ENCODE data around the gene TNKS2.
"Not testable (repeated sequence)": the region's sequence is repeated elsewhere in the genome, so short reads cannot be mapped to it uniquely, and the experiment has no call there.

TNKS2 gene

DNA sequence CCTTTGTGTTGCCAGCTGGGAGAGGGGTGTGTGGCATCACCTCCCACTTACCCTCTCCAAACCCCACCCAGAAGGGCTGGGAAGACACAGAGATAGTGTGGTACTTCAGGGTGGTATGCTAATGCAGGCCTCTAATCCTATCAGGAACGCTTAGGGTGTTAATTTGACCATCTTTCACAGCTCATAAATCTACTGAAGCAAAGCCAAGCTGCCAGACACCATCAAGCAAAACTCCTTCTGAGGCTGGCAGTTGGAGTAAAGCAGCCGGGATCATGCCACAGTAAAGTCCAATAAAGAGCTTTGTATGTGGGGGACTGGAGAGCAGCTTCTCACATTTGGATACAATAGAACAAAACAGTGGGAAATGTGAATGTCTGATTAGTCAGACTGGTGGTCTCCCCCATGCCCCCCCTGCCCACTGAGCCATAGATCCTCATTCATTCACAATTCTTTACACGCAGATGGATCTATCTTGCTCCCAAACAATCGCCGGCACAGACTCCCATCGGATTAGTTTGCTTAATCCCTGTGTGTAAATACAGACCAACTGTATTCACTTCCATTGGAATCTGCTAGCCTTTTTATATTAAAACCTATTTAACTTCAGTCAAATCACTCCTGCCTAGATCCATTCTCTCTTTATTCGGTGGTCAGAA is 81.4 kb downstream of the TNKS2 start:
- no peaks in the 10 kb centered on the region for H3K27me3 Mint-ChIP-seq
- H3K9me3 Mint-ChIP-seq, result no peaks in the 10 kb centered on the region
- no peak overlapping the region for H3K4me3 Mint-ChIP-seq
- H3K27ac Mint-ChIP-seq, result no peak overlapping the region
- H3K36me3 Mint-ChIP-seq, result no peaks in the 10 kb centered on the region
- H3K4me1 Mint-ChIP-seq, result no peaks in the 10 kb centered on the region

- Mint-ChIP-seq H3K4me3 (no peak overlapping the region), H3K4me1 (no peaks in the 10 kb centered on the region), H3K27me3 (no peaks in the 10 kb centered on the region), H3K9me3 (no peaks in the 10 kb centered on the region), H3K36me3 (no peaks in the 10 kb centered on the region), H3K27ac (no peak overlapping the region)
Observed at GRCh38 chr10:91880310-91880709, 82.1 kb downstream of the TNKS2 start.

DNA sequence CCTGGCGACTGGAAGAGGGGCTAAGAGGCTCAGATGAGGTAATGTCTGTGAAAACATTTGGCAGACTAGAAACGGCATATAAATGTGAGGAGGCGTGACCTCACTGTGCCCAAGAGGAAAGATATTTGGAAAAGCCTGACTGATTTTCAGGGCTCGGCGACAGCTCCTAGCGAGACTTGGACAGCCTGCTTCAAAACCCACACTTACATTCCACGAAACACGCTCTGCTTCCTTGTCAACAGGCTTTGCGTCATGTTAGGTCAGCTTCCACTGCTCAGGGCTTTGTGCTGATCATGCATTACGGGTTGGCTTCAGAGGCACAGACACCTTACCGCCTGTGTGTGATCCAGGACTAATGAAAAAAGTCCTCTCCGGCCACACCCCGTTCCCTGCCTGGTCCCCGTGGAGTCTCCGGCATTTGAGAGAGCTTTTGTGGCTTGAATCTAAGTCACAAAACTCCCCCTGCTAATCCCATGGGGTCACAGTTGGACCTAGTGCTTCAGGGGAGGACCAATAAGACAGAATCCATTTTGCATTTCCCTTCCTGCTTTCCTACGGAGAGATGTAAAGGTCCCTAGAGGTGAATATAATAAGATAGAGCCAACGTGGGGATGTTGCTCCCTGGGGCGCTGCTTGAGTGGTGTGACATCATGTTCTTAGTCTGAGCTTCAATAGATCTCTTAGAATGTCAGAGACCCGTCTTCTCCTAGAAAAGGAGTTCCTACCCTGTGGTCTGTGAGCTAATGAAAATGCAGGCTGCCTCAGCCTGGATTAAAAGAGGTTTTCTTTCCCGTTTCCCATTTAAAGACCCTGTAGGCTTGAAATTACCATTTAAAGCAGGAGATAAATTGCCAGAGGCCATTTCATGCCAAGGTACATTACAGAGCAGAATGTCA is 85.6 kb downstream of the TNKS2 start:
- Mint-ChIP-seq H3K9me3 (no peaks in the 10 kb centered on the region), H3K27ac (no peak overlapping the region), H3K4me3 (no peak overlapping the region), H3K36me3 (no peaks in the 10 kb centered on the region), H3K27me3 (peaks cover 1% of the 10 kb centered on the region), H3K4me1 (peaks cover 7% of the 10 kb centered on the region)

DNA sequence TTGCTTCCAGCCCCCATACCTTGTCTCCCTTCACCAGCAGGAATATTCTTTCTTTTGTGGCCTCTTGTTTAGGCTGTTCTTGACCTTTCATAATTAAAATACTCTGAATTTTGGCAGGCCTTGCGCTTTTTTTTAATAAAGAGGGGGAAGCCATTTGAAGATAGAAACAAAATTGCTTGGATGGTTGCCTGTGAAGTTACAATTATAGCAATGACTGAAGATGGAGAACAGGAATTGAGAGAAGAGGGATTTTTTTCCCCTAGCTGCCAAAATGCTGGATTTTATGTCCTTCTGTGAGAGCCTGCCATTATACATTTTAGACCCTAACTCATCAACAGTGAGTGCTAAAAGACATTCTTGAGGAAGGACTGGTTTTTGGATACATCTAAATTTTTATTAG is 86.3 kb downstream of the TNKS2 start:
- peaks cover 1% of the 10 kb centered on the region for H3K27me3 Mint-ChIP-seq
- H3K4me1 Mint-ChIP-seq, result peaks cover 11% of the 10 kb centered on the region
- H3K9me3 Mint-ChIP-seq, result no peaks in the 10 kb centered on the region
- H3K4me3 Mint-ChIP-seq, result no peak overlapping the region
- H3K36me3 Mint-ChIP-seq, result no peaks in the 10 kb centered on the region
- no peak overlapping the region for H3K27ac Mint-ChIP-seq

DNA sequence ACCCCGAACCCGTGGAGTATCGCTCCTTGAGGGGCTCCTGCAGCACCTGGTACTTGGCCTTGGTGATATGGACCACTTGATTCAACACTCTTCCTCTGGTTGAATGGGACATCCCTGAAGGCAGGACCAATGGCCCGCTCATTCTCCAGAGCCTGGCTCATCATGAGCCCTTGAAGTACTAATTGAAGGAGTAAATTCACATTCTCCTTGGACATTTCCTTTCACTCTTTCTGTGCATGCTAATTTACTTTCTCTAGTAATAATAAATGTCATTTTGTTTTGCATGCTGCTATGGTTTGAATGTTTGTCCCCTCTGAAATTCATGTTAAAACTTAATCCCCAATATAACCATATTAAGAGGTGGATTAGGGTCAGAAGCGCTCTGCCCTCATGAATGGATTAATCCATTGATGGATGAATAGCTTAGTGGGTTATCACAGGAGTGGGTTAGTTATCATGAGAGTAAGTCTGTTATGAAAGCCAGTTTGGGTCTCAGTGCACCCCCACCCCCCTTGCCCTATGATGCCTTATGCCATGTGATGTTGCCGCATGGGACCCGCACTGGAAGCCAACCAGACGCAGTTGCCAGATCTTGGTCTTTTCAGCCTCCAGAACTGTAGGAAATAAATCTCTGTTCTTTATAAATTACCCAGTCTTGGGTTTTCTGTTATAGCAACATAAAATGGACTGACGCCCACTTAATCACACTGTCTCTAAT is 87.3 kb downstream of the TNKS2 start:
- H3K9me3 Mint-ChIP-seq, result no peaks in the 10 kb centered on the region
- H3K27ac Mint-ChIP-seq, result no peak overlapping the region
- H3K4me3 Mint-ChIP-seq, result no peak overlapping the region
- H3K36me3 Mint-ChIP-seq, result no peaks in the 10 kb centered on the region
- H3K4me1 Mint-ChIP-seq, result peaks cover 11% of the 10 kb centered on the region
- peaks cover 1% of the 10 kb centered on the region for H3K27me3 Mint-ChIP-seq

GRCh38 chr10:91886954-91887271 is 88.7 kb downstream of the TNKS2 start:
- no peaks in the 10 kb centered on the region for H3K9me3 Mint-ChIP-seq
- peaks cover 11% of the 10 kb centered on the region for H3K4me1 Mint-ChIP-seq
- H3K36me3 Mint-ChIP-seq, result no peaks in the 10 kb centered on the region
- peak overlapping the region; percentile 90 for H3K4me3 Mint-ChIP-seq
- H3K27me3 Mint-ChIP-seq, result peaks cover 1% of the 10 kb centered on the region
- no peak overlapping the region for H3K27ac Mint-ChIP-seq

DNA sequence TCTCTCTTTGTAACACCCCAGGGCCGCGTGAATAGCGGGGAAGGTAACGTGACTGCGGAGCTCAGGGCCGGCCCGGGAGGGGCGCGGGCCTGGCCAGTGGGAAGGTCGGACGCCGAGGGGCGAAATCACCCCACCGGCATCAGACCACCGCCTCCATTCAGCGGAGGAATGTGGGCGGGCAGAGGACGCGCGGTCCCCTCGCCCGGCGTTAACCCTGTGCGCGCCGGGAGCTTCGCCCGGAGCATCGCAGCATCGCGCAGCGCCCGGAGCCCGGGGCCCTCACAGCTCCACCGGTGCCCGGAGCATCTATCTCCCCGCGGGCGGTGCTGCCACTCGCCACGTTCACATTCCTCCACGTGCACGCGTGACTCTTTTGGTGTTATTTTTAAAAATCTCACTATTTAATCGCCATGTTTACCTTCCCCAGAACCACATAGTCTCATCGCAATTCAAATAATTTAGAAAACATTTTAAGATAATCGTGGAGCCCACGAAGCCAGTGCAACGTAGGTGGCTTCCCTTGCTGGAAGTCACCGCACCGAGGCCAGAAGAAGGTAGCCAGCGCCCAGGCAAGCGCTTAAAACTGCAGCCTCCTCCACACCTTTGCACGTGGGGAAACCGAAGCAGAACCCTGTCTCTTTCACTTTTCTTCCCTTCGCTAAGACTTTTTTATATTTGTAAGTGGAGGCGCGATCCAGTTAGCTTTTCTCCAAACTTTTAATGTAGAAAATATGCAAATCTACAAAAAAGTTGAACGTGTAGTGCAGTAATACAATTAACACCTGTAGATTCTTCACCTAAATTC is 89.2 kb downstream of the TNKS2 start:
- no peaks in the 10 kb centered on the region for H3K36me3 Mint-ChIP-seq
- H3K4me1 Mint-ChIP-seq, result peaks cover 11% of the 10 kb centered on the region
- no peaks in the 10 kb centered on the region for H3K9me3 Mint-ChIP-seq
- peak overlapping the region; percentile 90 for H3K4me3 Mint-ChIP-seq
- H3K27me3 Mint-ChIP-seq, result peaks cover 1% of the 10 kb centered on the region
- peak overlapping the region; percentile 56 for H3K27ac Mint-ChIP-seq

GRCh38 chr10:91891125-91892001 is 93.1 kb downstream of the TNKS2 start:
- H3K27me3 Mint-ChIP-seq, result peaks cover 2% of the 10 kb centered on the region
- H3K9me3 Mint-ChIP-seq, result no peaks in the 10 kb centered on the region
- H3K27ac Mint-ChIP-seq, result no peak overlapping the region
- H3K36me3 Mint-ChIP-seq, result no peaks in the 10 kb centered on the region
- H3K4me3 Mint-ChIP-seq, result no peak overlapping the region
- H3K4me1 Mint-ChIP-seq, result peaks cover 11% of the 10 kb centered on the region

- no peak overlapping the region for H3K4me3 Mint-ChIP-seq
- no peak overlapping the region for H3K27ac Mint-ChIP-seq
- H3K4me1 Mint-ChIP-seq, result peaks cover 4% of the 10 kb centered on the region
- no peaks in the 10 kb centered on the region for H3K9me3 Mint-ChIP-seq
- no peaks in the 10 kb centered on the region for H3K36me3 Mint-ChIP-seq
- peaks cover 2% of the 10 kb centered on the region for H3K27me3 Mint-ChIP-seq
Observed at GRCh38 chr10:91893051-91893450, 94.8 kb downstream of the TNKS2 start.

GRCh38 chr10:91894261-91894685 is 96.0 kb downstream of the TNKS2 start:
- not testable (repeated sequence) for H3K27ac Mint-ChIP-seq, H3K9me3 Mint-ChIP-seq, H3K4me3 Mint-ChIP-seq, H3K36me3 Mint-ChIP-seq, H3K27me3 Mint-ChIP-seq, H3K4me1 Mint-ChIP-seq

GRCh38 chr10:91896212-91896756 is 98.1 kb downstream of the TNKS2 start:
- peaks cover 1% of the 10 kb centered on the region for H3K27me3 Mint-ChIP-seq
- no peak overlapping the region for H3K4me3 Mint-ChIP-seq
- H3K27ac Mint-ChIP-seq, result no peak overlapping the region
- H3K9me3 Mint-ChIP-seq, result no peaks in the 10 kb centered on the region
- H3K4me1 Mint-ChIP-seq, result peaks cover 4% of the 10 kb centered on the region
- H3K36me3 Mint-ChIP-seq, result no peaks in the 10 kb centered on the region

- Mint-ChIP-seq H3K4me1 (peaks cover 16% of the 10 kb centered on the region), H3K27me3 (peaks cover 1% of the 10 kb centered on the region), H3K36me3 (no peaks in the 10 kb centered on the region), H3K27ac (no peak overlapping the region), H3K4me3 (no peak overlapping the region), H3K9me3 (no peaks in the 10 kb centered on the region)
Observed at GRCh38 chr10:91897421-91897820, 99.2 kb downstream of the TNKS2 start.

GRCh38 chr10:91901784-91902677 is 103.8 kb downstream of the TNKS2 start:
- Mint-ChIP-seq H3K9me3 (no peaks in the 10 kb centered on the region), H3K27ac (peak overlapping the region; percentile 78), H3K36me3 (no peaks in the 10 kb centered on the region), H3K27me3 (no peaks in the 10 kb centered on the region), H3K4me3 (peak overlapping the region; percentile 51), H3K4me1 (peaks cover 27% of the 10 kb centered on the region)

Measured in activated naive CD4-positive, alpha-beta T cell treated with anti-CD3 and anti-CD28 coated beads, Interleukin-2, amount 50 U/mL, for 24 hours (primary cell).